Measurements from ENCODE around the gene CHD5.

Gene CHD5

GRCh38 chr1:6098303-6099215 is 81.6 kb downstream of the CHD5 start:
- DNase-seq (ENCODE audit: low read depth) = no peak

DNA sequence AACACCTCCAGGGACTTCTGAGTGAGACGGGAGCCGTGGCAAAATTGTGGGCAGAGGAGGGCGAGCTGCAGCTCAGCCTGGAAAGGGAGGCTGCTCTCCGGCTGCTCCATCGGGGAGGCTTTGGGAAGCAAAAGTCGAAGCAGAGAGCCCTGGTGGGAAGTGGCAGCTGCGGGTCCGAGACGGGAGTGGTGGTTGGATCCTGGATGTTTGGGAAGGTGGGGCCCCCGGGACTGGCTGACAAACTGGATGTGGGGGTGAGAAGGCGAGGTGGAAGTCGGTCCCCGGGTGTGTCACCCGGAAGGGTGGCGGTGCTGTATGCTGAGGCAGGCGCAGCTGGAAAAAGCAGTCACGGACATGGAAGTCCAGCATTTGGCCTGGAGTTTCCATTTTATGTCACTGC is 82.3 kb downstream of the CHD5 start:
- DNase-seq (ENCODE audit: low read depth) = no peak

DNA sequence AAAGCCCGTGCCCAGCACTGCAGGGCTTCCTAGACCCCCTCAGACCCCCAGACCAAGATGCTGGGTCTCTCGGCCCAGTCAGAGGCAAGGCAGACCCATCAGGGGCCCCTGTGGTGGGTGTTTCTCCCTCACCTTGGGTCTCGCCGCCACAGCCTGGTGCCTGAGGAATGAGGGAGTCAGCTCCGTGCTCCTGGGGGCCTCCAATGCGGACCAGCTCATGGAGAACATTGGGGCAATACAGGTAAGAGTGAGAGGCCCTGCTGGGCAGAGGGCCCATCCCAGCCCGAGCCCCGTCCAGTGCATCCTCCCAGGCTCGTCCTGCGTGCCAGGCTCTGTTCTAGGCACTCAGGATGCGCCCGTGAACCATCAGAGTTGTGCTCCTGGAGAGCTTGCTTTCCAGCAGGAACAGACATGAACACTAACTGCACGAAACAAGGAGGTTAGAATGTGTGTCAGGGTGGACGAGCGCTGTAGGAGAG is 83.0 kb downstream of the CHD5 start:
- DNase-seq (ENCODE audit: low read depth) = no peak

- DNase-seq (ENCODE audit: low read depth) = no peak
Measured at GRCh38 chr1:6096243-6097116, 83.6 kb downstream of the CHD5 start.

DNA sequence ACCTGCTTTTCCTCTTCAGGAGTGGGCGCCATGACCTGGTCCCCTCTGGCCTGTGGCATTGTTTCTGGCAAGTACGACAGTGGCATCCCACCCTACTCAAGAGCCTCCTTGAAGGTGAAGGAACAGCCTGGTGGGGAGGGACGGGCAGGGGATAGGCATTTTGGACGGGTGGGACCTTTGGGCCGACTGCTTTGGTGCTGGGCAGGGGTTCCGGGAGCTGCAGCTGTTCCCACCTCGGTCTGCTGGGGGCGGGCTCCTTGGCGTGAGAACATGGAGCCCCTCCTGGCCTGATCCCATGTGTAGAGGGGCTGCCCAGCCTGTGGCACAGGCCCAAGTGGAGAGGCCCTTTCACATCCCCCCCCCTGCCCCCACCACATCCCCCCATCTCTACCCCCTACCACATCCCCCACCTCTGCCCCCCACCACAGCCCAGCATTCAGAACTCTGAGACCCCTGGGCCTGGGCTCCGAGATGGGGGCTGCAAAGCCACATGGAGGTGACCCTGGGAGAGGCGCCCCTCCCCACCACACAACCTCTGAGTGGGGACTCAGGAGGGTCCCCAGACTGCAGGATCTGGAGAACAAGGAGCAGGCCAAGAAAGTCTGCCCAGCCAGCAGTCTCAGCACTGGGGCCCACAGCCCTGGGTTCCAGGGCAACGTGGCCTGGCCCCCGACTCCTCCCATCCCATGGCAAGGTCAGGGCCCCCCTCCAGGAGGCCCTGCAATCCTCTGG is 84.4 kb downstream of the CHD5 start:
- DNase-seq (ENCODE audit: low read depth) = no peak

- DNase-seq (ENCODE audit: low read depth) = no peak
Measured at GRCh38 chr1:6094801-6095505, 85.2 kb downstream of the CHD5 start.

- no peak for DNase-seq (ENCODE audit: low read depth)
Measured at GRCh38 chr1:6094246-6094645, 85.9 kb downstream of the CHD5 start.

GRCh38 chr1:6093611-6094010 is 86.5 kb downstream of the CHD5 start:
- DNase-seq (ENCODE audit: low read depth) = no peak

DNA sequence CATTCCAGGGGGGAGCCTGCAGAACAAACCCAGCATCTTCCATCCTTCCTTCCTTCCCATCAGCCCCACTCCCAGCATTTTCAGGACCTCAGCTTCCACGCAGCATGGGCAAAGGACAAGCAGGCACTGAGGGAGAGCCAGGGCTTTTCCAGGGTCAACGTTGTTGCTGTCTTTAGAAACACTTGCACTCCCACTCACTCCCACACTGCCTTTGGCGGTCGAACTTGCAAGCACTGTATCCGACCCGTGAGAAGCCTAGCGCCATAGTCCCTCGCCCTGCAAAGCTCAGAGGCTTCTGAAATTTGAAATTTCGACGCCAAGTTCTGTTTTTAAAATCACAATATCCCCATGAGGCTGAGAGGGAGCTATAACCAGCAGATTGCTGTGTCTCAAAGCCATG is 87.0 kb downstream of the CHD5 start:
- no peak for DNase-seq (ENCODE audit: low read depth)

- DNase-seq (ENCODE audit: low read depth) = no peak
Measured at GRCh38 chr1:6092211-6092610, 87.9 kb downstream of the CHD5 start.

DNA sequence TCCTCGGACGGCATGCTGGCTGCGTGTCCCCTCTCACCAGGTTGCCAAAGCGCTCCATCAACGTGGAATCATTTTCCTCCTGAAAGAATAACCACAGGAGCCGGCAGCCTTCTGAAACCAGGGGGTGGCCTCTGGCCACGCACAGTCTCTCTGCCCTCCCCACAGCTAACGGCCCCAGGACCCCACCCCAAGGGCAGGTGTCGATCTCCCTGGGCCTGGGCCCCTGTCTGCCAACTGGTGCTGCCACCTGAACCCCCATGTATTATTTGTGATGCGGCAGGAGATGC is 88.4 kb downstream of the CHD5 start:
- DNase-seq (ENCODE audit: low read depth) = no peak

GRCh38 chr1:6090996-6091822 is 88.9 kb downstream of the CHD5 start:
- no peak for DNase-seq (ENCODE audit: low read depth)

DNA sequence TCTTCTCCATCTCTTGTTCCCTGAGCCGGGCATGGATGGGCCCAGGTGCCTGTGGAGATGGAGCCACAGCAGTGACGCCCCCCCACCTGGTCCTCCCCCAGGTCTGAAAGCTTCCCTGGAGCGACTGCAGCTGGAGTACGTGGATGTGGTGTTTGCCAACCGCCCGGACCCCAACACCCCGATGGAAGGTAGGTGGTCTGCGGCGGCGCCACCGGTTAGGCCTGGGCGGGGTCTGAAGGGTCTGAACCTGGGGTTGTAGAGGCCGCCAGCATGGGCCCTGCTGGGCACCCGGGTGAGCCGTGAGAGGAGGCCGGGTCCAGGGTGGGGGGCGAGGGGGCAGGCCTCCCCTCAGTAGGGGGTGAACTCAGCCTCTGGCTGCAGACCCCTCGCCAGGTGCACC is 89.8 kb downstream of the CHD5 start:
- no peak for DNase-seq (ENCODE audit: low read depth)

GRCh38 chr1:6088956-6089355 is 91.2 kb downstream of the CHD5 start:
- DNase-seq (ENCODE audit: low read depth) = no peak

- no peak for DNase-seq (ENCODE audit: low read depth)
Measured at GRCh38 chr1:6087958-6088357, 92.2 kb downstream of the CHD5 start.

- DNase-seq (ENCODE audit: low read depth) = no peak
Measured at GRCh38 chr1:6087377-6087772, 92.7 kb downstream of the CHD5 start.

DNA sequence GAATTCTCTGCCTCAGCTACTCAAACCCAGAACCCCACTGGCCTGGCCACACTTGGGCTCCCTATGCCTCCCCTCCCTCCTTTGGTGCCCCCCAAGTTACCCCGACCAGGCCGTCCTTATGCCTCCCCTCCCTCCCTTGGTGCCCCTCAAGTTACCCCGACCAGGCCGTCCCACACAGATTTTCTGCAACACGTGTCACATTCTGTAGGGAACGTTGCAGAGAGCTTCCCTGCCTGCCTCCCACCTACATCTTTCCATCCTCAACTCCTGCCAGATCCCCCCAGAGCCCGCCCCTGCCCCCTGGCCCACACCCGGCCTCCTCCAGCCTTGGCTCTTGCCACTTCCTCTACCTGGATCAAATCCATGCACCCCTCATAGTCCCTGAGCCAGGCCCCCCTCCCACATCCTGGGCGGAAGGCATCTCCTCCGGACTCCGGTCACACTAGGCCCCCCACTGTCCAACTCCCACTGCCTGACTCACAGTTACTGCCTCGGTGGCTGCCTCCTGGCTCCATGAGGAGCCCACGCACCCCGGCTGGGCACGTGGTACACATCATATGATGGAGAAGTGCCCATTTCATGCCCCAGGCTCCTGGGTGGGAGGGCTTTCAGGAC is 93.3 kb downstream of the CHD5 start:
- DNase-seq (ENCODE audit: low read depth) = no peak

GRCh38 chr1:6086358-6086757 is 93.8 kb downstream of the CHD5 start:
- DNase-seq (ENCODE audit: low read depth) = no peak

DNA sequence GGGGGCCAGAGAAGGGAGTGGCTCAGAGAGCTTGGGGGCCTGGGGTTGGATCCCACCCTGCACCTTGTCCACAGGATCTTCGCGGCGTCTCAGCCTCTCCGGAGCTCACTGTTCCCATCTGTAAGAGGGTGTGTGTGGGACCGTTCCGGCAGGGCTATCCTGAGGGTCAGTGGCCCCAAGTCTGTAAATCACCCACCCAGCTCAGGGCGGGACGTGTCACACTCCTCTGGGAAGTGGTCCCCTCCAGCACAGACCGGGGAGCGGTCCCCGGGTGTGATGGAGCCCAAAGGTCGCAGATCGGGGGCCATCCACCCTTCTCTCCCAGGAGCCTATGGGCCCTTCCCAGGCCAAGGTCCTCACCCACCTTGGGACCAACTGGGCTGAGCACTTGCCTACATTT is 94.5 kb downstream of the CHD5 start:
- no peak for DNase-seq (ENCODE audit: low read depth)

DNA sequence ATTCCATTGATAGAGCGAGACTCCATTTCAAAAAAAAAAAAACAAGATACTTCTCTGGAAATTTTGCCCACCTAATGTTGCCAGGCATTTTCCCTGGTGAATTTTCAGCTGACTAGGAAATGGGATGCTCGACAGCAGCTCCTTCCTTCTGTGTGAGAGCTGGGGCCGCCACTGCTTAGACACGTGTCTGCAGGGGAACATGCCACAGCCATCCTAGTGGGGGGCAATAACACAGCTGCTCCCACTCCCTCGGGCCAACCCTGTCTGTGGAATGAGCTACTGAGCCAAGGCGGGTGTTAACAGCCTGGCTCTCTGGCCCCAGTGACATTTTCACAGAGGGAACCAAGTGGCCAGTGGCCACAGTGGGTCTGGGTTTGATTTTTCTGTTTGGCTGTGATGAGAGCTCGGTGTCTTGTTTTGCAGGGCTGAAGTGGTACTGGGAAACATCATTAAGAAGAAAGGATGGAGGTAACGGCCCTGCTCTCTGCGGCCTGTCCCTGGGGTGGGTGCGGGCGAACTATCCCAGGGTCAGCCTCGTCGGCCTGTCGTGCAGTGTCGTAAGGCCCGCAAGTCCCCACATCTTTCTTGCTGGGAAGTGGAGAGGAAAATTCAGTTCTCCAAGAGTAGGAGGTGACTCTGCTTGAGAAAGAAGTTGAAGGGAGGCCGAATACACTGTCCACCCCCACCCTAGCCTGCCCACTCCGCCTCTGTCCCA is 95.2 kb downstream of the CHD5 start:
- DNase-seq (ENCODE audit: low read depth) = no peak

Measured in CMK (cell line).